CD4-positive, alpha-beta T cell treated with Interleukin-2 at 100 ng/mL for 4 hours (primary cell): ENCODE results near the gene MAPT.
"Not testable (repeated sequence)": the region's sequence is repeated elsewhere in the genome, so short reads cannot be mapped to it uniquely, and the experiment has no call there.

Experiments
- DNase-seq: peaks from one replicate; pipeline ENCODE4 v3.0.0-alpha.2; 2020; ENCODE audit warnings: low spot score

MAPT gene

DNA sequence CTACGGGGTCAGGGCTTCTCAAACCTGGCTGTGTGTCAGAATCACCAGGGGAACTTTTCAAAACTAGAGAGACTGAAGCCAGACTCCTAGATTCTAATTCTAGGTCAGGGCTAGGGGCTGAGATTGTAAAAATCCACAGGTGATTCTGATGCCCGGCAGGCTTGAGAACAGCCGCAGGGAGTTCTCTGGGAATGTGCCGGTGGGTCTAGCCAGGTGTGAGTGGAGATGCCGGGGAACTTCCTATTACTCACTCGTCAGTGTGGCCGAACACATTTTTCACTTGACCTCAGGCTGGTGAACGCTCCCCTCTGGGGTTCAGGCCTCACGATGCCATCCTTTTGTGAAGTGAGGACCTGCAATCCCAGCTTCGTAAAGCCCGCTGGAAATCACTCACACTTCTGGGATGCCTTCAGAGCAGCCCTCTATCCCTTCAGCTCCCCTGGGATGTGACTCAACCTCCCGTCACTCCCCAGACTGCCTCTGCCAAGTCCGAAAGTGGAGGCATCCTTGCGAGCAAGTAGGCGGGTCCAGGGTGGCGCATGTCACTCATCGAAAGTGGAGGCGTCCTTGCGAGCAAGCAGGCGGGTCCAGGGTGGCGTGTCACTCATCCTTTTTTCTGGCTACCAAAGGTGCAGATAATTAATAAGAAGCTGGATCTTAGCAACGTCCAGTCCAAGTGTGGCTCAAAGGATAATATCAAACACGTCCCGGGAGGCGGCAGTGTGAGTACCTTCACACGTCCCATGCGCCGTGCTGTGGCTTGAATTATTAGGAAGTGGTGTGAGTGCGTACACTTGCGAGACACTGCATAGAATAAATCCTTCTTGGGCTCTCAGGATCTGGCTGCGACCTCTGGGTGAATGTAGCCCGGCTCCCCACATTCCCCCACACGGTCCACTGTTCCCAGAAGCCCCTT lies 115.6 kb downstream of the MAPT start:
- DNase-seq, result no peak

DNA sequence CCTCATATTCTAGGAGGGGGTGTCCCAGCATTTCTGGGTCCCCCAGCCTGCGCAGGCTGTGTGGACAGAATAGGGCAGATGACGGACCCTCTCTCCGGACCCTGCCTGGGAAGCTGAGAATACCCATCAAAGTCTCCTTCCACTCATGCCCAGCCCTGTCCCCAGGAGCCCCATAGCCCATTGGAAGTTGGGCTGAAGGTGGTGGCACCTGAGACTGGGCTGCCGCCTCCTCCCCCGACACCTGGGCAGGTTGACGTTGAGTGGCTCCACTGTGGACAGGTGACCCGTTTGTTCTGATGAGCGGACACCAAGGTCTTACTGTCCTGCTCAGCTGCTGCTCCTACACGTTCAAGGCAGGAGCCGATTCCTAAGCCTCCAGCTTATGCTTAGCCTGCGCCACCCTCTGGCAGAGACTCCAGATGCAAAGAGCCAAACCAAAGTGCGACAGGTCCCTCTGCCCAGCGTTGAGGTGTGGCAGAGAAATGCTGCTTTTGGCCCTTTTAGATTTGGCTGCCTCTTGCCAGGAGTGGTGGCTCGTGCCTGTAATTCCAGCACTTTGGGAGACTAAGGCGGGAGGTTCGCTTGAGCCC lies 116.3 kb downstream of the MAPT start:
- DNase-seq, result no peak

DNA sequence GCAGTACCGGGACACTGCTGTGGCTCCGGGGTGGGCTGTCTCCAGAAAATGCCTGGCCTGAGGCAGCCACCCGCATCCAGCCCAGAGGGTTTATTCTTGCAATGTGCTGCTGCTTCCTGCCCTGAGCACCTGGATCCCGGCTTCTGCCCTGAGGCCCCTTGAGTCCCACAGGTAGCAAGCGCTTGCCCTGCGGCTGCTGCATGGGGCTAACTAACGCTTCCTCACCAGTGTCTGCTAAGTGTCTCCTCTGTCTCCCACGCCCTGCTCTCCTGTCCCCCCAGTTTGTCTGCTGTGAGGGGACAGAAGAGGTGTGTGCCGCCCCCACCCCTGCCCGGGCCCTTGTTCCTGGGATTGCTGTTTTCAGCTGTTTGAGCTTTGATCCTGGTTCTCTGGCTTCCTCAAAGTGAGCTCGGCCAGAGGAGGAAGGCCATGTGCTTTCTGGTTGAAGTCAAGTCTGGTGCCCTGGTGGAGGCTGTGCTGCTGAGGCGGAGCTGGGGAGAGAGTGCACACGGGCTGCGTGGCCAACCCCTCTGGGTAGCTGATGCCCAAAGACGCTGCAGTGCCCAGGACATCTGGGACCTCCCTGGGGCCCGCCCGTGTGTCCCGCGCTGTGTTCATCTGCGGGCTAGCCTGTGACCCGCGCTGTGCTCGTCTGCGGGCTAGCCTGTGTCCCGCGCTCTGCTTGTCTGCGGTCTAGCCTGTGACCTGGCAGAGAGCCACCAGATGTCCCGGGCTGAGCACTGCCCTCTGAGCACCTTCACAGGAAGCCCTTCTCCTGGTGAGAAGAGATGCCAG lies 117.6 kb downstream of the MAPT start:
- no peak for DNase-seq

DNA sequence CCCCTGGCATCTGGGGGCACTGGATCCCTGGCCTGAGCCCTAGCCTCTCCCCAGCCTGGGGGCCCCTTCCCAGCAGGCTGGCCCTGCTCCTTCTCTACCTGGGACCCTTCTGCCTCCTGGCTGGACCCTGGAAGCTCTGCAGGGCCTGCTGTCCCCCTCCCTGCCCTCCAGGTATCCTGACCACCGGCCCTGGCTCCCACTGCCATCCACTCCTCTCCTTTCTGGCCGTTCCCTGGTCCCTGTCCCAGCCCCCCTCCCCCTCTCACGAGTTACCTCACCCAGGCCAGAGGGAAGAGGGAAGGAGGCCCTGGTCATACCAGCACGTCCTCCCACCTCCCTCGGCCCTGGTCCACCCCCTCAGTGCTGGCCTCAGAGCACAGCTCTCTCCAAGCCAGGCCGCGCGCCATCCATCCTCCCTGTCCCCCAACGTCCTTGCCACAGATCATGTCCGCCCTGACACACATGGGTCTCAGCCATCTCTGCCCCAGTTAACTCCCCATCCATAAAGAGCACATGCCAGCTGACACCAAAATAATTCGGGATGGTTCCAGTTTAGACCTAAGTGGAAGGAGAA lies 118.2 kb downstream of the MAPT start:
- DNase-seq, result no peak

DNA sequence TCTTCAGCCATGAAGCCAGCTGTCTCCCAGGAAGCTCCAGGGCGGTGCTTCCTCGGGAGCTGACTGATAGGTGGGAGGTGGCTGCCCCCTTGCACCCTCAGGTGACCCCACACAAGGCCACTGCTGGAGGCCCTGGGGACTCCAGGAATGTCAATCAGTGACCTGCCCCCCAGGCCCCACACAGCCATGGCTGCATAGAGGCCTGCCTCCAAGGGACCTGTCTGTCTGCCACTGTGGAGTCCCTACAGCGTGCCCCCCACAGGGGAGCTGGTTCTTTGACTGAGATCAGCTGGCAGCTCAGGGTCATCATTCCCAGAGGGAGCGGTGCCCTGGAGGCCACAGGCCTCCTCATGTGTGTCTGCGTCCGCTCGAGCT lies 118.8 kb downstream of the MAPT start:
- no peak for DNase-seq

DNA sequence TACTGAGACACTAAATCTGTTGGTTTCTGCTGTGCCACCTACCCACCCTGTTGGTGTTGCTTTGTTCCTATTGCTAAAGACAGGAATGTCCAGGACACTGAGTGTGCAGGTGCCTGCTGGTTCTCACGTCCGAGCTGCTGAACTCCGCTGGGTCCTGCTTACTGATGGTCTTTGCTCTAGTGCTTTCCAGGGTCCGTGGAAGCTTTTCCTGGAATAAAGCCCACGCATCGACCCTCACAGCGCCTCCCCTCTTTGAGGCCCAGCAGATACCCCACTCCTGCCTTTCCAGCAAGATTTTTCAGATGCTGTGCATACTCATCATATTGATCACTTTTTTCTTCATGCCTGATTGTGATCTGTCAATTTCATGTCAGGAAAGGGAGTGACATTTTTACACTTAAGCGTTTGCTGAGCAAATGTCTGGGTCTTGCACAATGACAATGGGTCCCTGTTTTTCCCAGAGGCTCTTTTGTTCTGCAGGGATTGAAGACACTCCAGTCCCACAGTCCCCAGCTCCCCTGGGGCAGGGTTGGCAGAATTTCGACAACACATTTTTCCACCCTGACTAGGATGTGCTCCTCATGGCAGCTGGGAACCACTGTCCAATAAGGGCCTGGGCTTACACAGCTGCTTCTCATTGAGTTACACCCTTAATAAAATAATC lies 119.3 kb downstream of the MAPT start:
- no peak for DNase-seq

GRCh38 chr17:46019408-46019925 lies 125.1 kb downstream of the MAPT start:
- DNase-seq, result not testable (repeated sequence)

DNA sequence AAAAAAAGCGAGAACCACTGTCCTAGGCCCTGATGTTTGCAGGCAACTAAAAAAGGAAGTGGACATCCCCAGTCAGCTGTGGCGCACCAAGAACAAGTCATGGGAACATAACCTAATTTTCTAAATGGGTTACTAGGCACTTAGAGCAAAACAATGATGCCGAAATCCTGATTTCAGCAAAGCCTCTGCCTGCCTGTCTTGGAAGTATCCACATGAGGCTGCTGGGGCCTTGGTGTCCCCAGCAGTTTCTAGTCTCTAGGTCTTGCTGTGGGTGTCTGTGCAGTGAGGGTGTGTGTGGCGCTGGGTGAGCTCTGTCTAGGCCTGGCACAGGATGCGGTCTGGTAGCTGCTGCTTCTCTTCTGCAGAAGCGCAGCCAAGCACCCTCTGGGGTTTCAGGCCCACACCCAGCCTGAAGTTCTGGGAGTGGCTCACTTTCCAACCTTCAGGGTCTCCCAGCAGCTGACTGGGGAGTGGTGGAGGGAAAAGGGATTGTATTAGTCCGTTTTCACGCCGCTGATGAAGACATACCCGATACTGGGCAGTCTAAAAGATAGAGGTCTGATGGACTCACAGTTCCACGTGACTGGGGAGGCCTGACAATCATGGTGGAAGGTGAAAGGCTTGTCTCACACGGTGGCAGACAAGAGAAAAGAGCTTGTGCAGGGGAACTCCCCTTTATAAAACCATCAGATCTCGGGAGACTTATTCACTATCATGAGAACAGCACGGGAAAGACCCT lies 125.8 kb downstream of the MAPT start:
- DNase-seq, result peak; percentile 78

DNA sequence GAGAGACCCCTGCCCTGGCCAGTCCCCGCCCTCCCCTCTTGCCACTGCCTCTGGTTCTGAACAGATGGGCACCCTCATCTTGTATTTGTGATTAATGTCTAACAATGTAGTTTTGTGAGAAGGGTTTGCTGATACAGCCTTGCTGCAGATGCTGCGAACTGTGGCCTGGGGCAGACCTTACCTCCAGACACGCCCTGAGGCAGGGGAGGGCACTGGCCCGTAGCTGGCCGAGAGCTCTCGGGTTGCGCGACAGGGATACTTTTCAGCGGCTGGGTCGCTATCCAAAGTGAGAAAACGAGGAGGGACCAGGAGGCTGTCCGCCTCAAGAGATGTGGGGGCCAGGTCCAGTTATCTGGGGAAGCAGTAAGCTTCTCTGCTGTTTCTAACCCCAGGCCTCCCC lies 126.6 kb downstream of the MAPT start:
- DNase-seq, result no peak

GRCh38 chr17:46023366-46023765 lies 129.0 kb downstream of the MAPT start:
- not testable (repeated sequence) for DNase-seq

- DNase-seq, result no peak
Observed at GRCh38 chr17:46023783-46024388, 129.5 kb downstream of the MAPT start.

GRCh38 chr17:46024590-46024989 lies 130.2 kb downstream of the MAPT start:
- no peak for DNase-seq

GRCh38 chr17:46025060-46025459 lies 130.7 kb downstream of the MAPT start:
- no peak for DNase-seq

DNA sequence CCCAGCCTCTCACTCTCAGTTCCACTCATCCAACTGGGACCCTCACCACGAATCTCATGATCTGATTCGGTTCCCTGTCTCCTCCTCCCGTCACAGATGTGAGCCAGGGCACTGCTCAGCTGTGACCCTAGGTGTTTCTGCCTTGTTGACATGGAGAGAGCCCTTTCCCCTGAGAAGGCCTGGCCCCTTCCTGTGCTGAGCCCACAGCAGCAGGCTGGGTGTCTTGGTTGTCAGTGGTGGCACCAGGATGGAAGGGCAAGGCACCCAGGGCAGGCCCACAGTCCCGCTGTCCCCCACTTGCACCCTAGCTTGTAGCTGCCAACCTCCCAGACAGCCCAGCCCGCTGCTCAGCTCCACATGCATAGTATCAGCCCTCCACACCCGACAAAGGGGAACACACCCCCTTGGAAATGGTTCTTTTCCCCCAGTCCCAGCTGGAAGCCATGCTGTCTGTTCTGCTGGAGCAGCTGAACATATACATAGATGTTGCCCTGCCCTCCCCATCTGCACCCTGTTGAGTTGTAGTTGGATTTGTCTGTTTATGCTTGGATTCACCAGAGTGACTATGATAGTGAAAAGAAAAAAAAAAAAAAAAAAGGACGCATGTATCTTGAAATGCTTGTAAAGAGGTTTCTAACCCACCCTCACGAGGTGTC lies 131.3 kb downstream of the MAPT start:
- DNase-seq, result no peak

GRCh38 chr17:46026166-46027047 lies 132.1 kb downstream of the MAPT start:
- DNase-seq, result no peak

DNA sequence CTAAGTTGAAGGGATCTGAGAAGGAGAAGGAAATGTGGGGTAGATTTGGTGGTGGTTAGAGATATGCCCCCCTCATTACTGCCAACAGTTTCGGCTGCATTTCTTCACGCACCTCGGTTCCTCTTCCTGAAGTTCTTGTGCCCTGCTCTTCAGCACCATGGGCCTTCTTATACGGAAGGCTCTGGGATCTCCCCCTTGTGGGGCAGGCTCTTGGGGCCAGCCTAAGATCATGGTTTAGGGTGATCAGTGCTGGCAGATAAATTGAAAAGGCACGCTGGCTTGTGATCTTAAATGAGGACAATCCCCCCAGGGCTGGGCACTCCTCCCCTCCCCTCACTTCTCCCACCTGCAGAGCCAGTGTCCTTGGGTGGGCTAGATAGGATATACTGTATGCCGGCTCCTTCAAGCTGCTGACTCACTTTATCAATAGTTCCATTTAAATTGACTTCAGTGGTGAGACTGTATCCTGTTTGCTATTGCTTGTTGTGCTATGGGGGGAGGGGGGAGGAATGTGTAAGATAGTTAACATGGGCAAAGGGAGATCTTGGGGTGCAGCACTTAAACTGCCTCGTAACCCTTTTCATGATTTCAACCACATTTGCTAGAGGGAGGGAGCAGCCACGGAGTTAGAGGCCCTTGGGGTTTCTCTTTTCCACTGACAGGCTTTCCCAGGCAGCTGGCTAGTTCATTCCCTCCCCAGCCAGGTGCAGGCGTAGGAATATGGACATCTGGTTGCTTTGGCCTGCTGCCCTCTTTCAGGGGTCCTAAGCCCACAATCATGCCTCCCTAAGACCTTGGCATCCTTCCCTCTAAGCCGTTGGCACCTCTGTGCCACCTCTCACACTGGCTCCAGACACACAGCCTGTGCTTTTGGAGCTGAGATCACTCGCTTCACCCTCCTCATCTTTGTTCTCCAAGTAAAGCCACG lies 133.0 kb downstream of the MAPT start:
- no peak for DNase-seq

GRCh38 chr17:46027976-46028325 lies 133.6 kb downstream of the MAPT start:
- no peak for DNase-seq

- DNase-seq, result no peak
Observed at GRCh38 chr17:46028374-46028773, 134.0 kb downstream of the MAPT start.
